NCI-H2081 treated with DMSO at 0.1 percent for 48 hours (cell line): Measurements from ENCODE around the gene PRSS27.

Experiments
- DNase-seq: peaks from one replicate; lab custom pipeline; 2025; lab: John Stamatoyannopoulos, UW

The PRSS27 gene

DNA sequence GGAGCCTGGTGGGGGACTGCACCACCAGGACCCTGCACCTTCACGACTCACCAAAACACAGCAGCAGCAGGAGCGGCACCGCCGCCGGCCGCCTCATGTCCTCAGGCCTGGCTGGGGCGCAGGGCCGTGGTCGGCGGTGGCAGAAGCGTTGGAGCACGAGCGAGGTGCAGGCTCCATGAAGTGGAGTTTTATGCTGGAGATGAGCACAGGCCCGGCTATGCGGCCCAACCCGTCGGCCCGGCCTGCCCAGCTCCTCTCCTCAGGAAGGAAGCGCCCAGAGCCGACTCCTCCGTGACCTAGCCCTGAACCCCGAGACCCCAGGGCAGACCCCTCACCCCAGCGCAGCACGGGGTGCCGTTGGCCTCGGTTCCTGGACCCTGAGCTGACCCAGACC, at the start of gene PRSS27:
Gene PRSS27, minus strand, starts transcription at position 161 of the 394 bp plus-strand sequence. Its CDS starts 64 bp downstream, at position 97.
- no peak for DNase-seq

DNA sequence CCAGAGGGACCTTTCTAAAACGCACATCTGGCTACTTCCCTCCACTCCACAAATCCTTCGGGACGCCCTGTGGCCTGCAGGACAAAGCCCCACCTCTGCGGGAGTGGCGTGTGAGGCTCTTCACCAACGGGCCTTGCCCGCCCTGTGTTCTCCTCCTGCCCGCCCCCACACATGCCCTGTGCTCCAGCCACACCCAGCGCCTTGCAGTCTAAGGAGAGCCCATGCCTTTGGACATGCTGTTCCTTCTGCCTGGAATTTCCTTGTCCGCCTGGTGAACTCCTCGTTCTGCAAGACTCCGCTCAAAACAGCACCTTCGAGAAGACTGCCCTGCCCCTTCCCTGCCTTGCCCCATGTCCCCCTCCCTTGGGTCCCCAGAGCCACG, 49.6 kb upstream of the PRSS27 start:
- DNase-seq: no peak

DNA sequence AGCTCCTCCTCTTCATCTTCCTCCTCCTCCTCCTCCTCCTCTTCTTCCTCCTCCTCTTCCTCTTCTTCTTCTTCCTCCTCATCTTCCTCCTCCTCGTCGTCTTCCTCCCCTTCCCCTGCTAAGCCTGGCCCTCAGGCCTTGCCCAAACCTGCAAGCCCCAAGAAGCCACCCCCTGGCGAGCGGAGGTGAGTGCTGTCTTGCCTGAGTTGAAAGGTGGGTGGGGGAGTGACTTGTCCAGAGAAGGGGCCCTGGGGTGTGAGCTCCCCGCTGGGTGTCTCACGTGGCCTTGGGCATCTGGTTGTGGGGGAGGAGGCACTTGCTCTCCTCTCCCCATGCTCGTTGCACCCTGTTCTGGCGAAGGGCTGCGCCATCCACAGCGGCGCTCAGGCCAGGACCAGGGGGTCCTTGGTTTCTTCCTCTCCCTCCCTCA, 49.1 kb upstream of the PRSS27 start:
- DNase-seq: no peak

DNA sequence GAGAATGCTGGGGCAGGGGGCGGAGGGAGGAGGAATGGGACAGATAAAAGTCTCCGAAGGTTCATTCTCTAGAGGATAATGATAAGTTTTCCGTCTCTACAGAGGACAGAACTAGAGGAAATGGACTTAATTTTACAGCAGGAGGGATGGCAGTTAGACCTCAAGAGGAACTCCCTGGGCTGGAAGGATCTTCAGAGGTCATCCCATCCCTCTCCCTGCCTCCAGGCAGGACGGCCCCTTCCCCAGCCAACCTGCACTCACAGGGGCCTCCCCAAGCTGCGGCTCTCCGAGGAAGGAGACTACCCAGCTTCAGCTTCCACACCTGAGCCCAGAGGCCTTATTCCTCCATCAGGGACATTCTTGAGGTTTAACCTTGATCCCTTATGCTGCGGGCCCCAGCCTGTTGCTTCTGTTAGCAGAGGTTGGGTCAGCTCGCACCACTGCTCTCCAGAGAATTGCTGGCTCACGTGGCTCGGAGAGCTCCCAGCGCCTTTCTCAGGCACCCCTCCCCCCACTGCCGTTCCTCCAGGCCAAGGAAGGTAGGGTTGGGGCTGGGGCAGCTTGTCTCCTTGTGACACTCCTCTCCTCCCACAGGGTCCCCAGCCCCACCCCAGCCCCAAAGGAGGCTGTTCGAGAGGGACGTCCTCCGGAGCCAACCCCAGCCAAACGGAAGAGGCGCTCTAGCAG, 48.5 kb upstream of the PRSS27 start:
- no peak for DNase-seq

- no peak for DNase-seq
These were observed 47.9 kb upstream of the PRSS27 start for GRCh38 chr16:2767891-2768290.

DNA sequence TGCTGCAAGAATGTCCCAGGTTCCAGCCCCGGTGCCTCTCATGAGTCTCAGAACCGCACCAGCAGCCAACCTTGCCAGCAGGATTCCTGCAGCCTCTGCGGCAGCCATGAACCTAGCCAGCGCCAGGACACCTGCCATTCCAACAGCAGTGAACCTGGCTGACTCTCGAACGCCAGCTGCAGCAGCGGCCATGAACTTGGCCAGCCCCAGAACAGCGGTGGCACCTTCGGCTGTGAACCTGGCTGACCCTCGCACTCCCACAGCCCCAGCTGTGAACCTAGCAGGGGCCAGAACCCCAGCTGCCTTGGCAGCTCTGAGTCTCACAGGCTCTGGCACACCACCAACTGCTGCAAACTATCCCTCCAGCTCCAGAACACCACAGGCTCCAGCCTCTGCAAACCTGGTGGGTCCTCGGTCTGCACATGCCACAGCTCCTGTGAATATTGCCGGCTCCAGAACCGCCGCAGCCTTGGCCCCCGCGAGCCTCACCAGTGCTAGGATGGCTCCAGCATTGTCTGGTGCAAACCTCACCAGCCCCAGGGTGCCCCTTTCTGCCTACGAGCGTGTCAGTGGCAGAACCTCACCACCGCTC, 47.2 kb upstream of the PRSS27 start:
- no peak for DNase-seq

DNA sequence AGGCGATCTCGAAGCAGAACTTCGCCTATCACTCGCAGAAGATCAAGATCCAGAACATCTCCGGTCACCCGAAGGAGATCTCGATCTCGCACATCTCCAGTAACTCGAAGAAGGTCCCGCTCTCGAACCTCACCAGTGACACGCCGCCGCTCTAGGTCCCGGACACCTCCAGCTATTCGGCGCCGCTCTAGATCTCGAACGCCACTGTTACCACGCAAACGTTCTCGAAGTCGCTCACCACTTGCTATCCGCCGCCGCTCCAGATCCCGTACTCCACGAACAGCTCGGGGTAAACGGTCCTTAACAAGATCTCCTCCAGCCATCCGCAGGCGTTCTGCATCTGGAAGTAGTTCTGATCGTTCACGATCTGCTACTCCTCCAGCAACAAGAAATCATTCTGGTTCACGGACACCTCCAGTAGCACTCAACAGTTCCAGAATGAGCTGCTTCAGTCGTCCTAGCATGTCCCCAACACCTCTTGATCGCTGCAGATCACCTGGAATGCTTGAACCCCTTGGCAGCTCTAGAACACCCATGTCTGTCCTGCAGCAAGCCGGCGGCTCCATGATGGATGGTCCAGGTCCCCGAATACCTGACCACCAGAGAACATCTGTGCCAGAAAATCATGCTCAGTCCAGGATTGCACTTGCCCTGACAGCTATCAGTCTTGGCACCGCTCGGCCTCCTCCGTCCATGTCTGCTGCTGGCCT, 46.6 kb upstream of the PRSS27 start:
- no peak for DNase-seq

DNA sequence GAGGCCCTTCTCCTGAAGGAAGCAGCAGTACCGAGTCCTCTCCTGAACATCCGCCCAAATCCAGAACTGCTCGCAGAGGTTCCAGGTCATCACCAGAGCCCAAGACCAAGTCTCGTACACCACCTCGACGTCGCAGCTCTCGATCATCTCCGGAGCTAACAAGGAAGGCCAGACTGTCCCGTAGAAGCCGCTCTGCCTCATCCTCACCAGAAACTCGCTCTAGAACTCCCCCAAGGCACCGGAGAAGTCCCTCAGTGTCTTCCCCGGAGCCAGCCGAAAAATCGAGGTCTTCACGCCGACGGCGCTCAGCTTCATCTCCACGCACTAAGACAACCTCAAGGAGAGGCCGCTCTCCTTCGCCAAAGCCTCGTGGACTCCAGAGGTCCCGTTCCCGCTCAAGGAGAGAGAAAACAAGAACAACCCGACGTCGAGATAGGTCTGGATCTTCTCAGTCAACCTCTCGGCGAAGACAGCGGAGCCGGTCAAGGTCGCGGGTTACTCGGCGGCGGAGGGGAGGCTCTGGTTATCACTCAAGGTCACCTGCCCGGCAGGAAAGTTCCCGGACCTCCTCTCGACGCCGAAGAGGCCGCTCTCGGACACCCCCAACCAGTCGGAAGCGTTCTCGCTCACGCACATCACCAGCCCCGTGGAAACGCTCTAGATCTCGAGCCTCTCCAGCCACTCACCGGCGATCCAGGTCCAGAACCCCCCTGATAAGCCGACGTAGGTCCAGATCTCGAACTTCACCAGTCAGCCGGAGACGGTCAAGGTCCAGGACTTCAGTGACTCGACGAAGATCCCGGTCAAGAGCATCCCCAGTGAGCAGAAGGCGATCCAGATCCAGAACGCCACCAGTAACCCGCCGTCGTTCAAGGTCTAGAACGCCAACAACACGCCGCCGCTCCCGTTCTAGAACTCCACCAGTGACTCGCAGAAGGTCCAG, 45.7 kb upstream of the PRSS27 start:
- no peak for DNase-seq

DNA sequence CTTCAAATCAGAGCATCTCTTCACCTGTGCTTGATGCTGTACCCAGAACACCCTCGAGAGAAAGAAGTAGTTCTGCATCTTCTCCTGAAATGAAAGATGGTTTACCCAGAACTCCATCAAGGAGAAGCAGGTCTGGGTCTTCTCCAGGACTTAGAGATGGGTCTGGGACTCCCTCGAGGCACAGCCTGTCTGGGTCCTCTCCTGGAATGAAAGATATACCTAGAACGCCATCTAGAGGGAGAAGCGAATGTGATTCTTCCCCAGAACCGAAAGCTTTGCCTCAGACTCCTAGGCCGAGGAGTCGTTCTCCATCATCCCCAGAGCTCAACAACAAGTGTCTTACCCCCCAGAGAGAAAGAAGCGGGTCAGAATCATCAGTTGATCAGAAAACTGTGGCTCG, 44.7 kb upstream of the PRSS27 start:
- no peak for DNase-seq

DNA sequence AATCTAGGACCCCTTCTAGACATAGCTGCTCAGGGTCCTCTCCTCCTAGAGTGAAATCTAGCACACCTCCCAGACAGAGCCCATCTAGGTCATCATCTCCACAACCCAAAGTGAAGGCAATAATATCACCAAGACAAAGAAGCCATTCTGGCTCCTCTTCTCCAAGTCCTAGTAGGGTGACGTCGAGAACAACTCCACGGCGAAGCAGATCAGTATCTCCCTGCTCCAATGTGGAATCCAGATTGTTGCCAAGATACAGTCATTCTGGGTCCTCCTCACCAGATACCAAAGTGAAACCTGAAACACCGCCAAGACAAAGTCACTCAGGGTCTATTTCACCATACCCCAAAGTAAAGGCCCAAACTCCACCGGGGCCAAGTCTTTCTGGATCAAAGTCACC, 43.1 kb upstream of the PRSS27 start:
- DNase-seq: no peak

DNA sequence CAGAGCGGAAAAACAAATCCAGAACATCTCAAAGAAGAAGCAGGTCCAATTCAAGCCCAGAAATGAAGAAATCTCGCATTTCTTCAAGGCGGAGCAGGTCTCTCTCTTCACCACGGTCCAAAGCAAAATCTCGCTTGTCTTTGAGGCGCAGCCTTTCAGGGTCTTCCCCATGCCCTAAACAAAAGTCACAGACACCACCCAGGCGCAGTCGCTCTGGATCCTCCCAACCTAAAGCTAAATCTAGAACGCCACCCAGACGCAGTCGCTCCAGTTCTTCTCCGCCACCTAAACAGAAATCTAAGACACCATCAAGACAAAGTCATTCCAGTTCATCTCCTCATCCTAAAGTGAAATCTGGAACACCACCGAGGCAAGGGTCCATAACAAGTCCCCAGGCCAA, 42.7 kb upstream of the PRSS27 start:
- DNase-seq: no peak

GRCh38 chr16:2761886-2762583, 42.0 kb upstream of the PRSS27 start:
- no peak for DNase-seq

DNA sequence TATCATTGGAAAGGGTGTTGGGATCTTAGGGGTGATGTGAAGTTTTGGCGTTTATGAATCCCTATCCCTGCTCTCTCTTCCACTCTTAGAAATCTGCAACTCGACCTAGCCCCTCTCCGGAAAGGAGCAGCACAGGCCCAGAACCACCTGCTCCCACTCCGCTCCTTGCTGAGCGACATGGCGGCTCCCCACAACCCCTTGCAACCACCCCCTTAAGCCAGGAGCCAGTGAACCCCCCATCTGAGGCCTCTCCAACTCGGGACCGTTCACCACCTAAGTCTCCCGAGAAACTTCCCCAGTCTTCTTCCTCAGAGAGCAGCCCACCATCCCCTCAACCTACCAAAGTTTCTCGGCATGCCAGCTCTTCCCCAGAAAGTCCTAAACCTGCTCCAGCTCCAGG, 41.4 kb upstream of the PRSS27 start:
- no peak for DNase-seq

DNA sequence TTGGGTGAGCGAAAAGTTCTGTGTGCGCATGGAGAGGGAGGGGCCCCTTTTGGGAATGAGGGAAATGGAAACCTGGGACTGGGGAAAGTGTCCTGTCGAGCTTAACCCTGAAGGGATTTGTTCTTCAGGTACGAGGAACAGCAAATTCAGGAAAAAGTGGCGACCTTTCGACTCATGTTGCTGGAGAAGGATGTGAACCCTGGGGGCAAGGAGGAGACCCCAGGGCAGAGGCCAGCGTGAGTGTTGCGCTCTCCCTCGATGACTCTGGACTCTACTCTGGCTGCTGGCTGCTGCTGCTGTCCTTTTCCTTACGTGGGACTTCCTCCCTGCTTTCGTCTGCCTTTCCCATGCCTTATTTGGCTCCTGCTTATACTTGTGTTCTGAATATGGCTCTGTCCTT, 37.3 kb upstream of the PRSS27 start:
- DNase-seq: no peak

DNA sequence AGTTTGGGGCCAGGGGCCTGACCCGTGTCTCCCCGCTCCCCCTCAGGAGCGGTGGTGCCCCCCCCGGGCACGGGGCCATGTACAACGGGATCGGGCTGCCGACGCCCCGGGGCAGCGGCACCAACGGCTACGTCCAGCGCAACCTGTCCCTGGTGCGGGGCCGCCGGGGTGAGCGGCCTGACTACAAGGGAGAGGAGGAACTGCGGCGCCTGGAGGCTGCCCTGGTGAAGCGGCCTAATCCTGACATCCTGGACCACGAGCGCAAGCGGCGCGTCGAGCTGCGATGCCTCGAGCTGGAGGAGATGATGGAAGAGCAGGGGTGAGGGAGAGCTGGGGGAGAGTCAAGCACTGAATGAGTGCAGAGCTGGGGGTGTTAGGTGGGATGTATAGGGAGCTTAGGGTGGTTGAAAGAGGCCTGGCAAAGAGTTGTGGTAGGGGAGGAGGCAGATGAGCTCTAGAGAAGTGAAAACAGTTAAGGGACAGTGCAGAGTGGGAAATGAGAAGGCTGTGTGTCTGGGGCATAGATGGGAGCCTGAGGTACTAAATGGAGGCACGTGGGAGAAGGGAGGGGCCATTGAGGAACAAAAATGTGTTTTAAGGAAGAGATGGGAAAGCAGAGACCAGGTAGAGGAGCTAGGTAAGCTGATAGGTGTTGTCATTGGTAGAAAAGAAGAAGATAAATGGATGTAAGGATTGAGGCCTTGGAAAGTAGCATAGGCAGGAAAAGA, 36.4 kb upstream of the PRSS27 start:
- no peak for DNase-seq

- no peak for DNase-seq
These were observed 35.1 kb upstream of the PRSS27 start for GRCh38 chr16:2755158-2755557.

DNA sequence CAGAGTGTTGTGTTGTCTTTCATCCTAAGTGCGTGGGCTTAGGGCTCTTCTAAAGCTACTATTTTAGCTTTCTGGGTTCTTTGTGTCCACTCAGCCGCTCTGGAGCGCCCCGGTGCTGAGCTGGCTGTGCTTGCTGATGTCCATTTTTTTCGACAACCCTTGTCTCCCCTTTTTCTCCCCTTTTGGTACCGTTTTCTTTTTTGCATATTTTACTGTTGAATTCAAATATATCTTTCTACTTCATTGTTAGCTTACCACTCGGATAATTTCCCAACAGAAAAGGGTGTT, 33.7 kb upstream of the PRSS27 start:
- no peak for DNase-seq

DNA sequence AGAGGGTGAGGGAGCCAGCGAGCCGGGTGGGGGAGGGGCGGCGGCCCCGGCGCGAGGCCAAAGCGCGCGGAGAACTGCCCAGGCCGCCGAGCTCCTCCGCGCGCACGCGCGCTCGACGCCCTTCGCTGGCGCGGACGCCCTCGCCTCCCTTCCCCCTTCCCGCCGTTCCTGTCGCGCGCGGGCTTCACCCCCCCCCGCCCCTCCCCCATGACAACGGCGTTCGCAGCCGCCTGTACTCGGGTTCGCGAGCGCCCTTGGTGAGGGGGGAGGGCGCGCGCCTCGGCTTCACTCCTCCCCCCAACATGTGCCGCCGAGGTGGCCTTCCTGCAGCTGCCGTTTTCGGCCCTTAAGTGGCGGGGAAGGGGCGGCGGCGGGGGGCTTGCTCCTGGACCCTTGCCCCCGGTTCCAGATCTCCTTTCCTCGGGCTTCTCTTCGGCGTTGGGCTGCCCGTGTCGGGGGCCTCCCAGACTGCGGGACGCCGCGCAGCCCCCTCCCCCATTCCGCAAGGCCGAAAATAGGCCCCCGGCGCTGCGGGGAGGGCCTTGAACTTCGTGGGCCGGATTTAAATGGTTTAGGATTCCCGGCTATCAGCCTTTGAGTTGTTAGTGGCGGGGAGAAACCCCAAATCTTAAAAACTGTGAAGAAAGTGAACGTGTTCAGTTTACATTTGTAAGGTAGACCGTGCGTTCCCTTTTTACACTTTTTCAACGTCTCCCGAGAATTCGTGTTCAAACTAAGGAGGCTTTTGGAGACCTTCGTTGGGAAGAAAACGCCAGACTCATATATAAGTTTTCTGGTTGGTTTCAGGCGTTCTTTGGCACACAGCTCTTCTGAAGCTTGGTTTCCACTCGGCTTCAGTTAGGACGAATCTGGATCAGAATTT, 33.1 kb upstream of the PRSS27 start:
- no peak for DNase-seq

GRCh38 chr16:2752035-2752849, 32.2 kb upstream of the PRSS27 start, which contains the start of gene SRRM2:
Gene SRRM2 (plus strand): TSS chr16:2752638. CDS start chr16:2756365, 3,727 bp downstream.
- DNase-seq: peak; percentile 83
